ENCODE results near the gene DSCAML1. TPM values are rescaled to one million over a fixed set of nuclear protein-coding genes. Genes with fewer than 3 reads are reported as not detected.

DSCAML1 gene
- total and polyA plus RNA-seq, 12 donors: 0.16 to 1.5 (median 0.57) TPM

GRCh38 chr11:117557361-117557760 lies 239.7 kb downstream of the DSCAML1 start:
- H3K4me3 ChIP-seq: no peak overlapping the region
- no peak for TF ChIP-seq CTCF (IDR thresholded peaks at IDR 0.05)
- H3K9me3 ChIP-seq: no peaks in the 10 kb centered on the region
- 62 to 67% methylated on average over 7 of the region's 7 CpGs for WGBS, 2 donors
- no peaks in the 10 kb centered on the region for H3K4me1 ChIP-seq
- no peaks in the 10 kb centered on the region for H3K36me3 ChIP-seq
- DNase-seq: no peak
- intact Hi-C loops (cut with DNase I): no loop called here
- H3K27ac ChIP-seq: no peak overlapping the region
- H3K27me3 ChIP-seq: peaks cover 0 to 7% (median 0%) of the 10 kb centered on the region in 7 donors
- ATAC-seq: no peak

- intact Hi-C loops (cut with DNase I): no loop called here
- ATAC-seq: no peak
- H3K4me3 ChIP-seq: no peak overlapping the region
Measured at GRCh38 chr11:117554601-117555333, 242.2 kb downstream of the DSCAML1 start.

GRCh38 chr11:117552626-117553025 lies 244.4 kb downstream of the DSCAML1 start:
- DNase-seq (no peak), ATAC-seq (no peak)
- Histone ChIP-seq H3K4me1 (peaks cover 0 to 3% (median 0%) of the 10 kb centered on the region in 9 donors), H3K27ac (no peak overlapping the region), H3K36me3 (no peaks in the 10 kb centered on the region), H3K9me3 (no peaks in the 10 kb centered on the region), H3K27me3 (peaks cover 0 to 10% (median 0%) of the 10 kb centered on the region in 7 donors), H3K4me3 (no peak overlapping the region)
- TF ChIP-seq CTCF (IDR thresholded peaks at IDR 0.05): no peak
- intact Hi-C loops (cut with DNase I): no loop called here
- WGBS, 2 donors: 86 to 87% methylated on average over 9 of the region's 9 CpGs

More at GRCh38 chr11:117554601-117555333, 242.2 kb downstream of the DSCAML1 start:
- Histone ChIP-seq H3K4me1 (no peaks in the 10 kb centered on the region), H3K27ac (no peak overlapping the region), H3K27me3 (peaks cover 0 to 10% (median 0%) of the 10 kb centered on the region in 7 donors), H3K36me3 (no peaks in the 10 kb centered on the region), H3K9me3 (no peaks in the 10 kb centered on the region)
- no peak for DNase-seq
- WGBS, 2 donors: 92 to 96% methylated on average over 7 of the region's 7 CpGs
- no peak for TF ChIP-seq CTCF (IDR thresholded peaks at IDR 0.05)

- 67 to 71% methylated on average over 12 of the region's 12 CpGs for WGBS, 2 donors
- Histone ChIP-seq H3K4me3 (no peak overlapping the region), H3K9me3 (no peaks in the 10 kb centered on the region), H3K27ac (no peak overlapping the region), H3K36me3 (no peaks in the 10 kb centered on the region), H3K4me1 (peaks cover 0 to 3% (median 0%) of the 10 kb centered on the region in 9 donors), H3K27me3 (peaks cover 0 to 10% (median 0%) of the 10 kb centered on the region in 7 donors)
- DNase-seq (no peak), ATAC-seq (no peak)
- intact Hi-C loops (cut with DNase I): no loop called here
- no peak for TF ChIP-seq CTCF (IDR thresholded peaks at IDR 0.05)
Measured at GRCh38 chr11:117551761-117552343, 245.2 kb downstream of the DSCAML1 start.

All from heart right ventricle (tissue), 16 donors.